ENCODE data around the gene CAPZB. TPM values are rescaled to one million over a fixed set of nuclear protein-coding genes. Genes with fewer than 3 reads are reported as not detected.
A peak's percentile ranks its signal among the peaks of the same experiment; 100 is the strongest.

Gene CAPZB
- polyA plus RNA-seq, 1 of the 3 experiments (the other 2 are of a cell fraction) = 122 TPM

DNA sequence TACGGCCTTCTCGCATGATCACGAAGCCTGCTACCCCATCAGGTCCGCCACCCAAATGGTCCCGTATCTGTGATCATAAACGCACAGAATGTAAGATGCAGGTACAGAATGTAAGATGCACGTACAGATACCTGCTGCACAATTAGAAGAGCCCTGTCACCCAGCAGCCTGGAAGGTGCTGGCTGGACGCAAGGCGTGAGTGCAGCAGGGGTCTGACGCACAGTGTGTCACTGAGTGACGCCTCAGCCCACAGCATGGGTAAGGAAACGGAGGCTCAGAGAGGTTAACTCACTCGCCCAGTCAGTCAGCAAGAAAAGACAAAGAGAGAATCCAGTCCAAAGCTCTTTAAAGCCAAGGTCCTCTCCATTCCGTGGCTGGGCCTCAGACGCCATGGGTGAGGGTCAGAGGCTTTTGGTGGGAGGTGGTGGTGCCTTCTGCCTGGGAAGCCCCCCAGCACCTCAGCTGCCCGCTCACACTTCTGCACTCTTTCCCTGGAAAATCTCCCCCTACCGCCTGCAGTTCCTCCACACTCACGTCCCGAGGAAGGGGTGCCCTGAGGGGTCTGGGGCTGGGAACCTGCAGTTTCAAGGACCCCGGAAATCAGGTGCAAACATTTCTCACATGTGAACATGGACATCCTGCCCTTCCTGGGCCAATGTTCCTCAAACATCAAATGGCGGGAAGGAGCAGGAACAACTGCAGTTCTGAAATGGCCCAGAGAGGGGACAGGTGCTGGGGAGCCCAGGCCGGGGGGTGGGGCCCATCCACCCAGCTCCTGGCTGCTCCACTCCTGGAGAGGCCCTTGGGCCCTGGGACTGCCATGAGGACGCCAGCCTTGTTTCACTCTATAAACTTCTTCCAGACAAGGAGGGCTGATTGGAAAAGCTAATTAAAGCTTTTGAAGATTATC is 113.9 kb downstream of the CAPZB start:
- no peak overlapping the region for H2AFZ ChIP-seq (ENCODE audit: low read depth)
- no peak overlapping the region for H3K9ac ChIP-seq
- peaks cover 38% of the 10 kb centered on the region for H3K79me2 ChIP-seq (ENCODE audit: insufficient read depth)
- H3K27me3 ChIP-seq (ENCODE audit: insufficient read depth) = no peaks in the 10 kb centered on the region
- H3K27ac ChIP-seq (ENCODE audit: low read depth in 2 of 2, low read length in 1 of 2) = peak overlapping the region in 1 of 2 experiments; percentile 98; a peak in 2 of 4 replicates
- H3K9me2 ChIP-seq = no peaks in the 10 kb centered on the region
- 90% methylated on average over 20 of the region's 23 CpGs for WGBS (ENCODE audit: low lambda C conversion rate)
- no peak overlapping the region for H3K4me3 ChIP-seq (ENCODE audit: low read depth in 2 of 2, low read length in 1 of 2)
- peak; percentile 57 for DNase-seq
- H3K4me2 ChIP-seq = no peak overlapping the region
- H4K20me1 ChIP-seq (ENCODE audit: insufficient read depth) = peaks cover 52% of the 10 kb centered on the region
- H3F3A ChIP-seq (replicated peaks; ENCODE audit: insufficient read depth) = no peaks in the 10 kb centered on the region
- CTCF ChIA-PET = interaction anchor here (1.0 to 11.6 kb wide), 6 partner anchors 8 to 282 kb away, joined by 3 to 93 read pairs (median 10); no protein-coding TSS in a partner anchor
- TF ChIP-seq FOXJ3 (CRISPR knock-in tag; IDR thresholded peaks at IDR 0.05) (no peak), SMC3 (IDR thresholded peaks at IDR 0.05; ENCODE audit: low read depth, low read length) (no peak), CHD2 (IDR thresholded peaks at IDR 0.05; ENCODE audit: low read length, partially characterized antibody) (no peak), RAD21 (IDR thresholded peaks at IDR 0.05; ENCODE audit: low read length) (no peak), FOXM1 (IDR thresholded peaks at IDR 0.05; ENCODE audit: low read depth) (no peak), EZH2phosphoT487 (IDR thresholded peaks at IDR 0.05; ENCODE audit: borderline replicate concordance, low read depth) (no peak), JUND (IDR thresholded peaks at IDR 0.05) (no peak), FOSL2 (IDR thresholded peaks at IDR 0.05; ENCODE audit: borderline replicate concordance, low read depth) (no peak), RXRA (IDR thresholded peaks at IDR 0.05; ENCODE audit: borderline replicate concordance, low read depth) (no peak)
- TF ChIP-seq, protein P1, sequence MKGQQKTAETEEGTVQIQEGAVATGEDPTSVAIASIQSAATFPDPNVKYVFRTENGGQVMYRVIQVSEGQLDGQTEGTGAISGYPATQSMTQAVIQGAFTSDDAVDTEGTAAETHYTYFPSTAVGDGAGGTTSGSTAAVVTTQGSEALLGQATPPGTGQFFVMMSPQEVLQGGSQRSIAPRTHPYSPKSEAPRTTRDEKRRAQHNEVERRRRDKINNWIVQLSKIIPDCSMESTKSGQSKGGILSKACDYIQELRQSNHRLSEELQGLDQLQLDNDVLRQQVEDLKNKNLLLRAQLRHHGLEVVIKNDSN (IDR thresholded peaks at IDR 0.05; ENCODE audit: borderline replicate concordance, low read depth) = no peak
- TF ChIP-seq, protein P2, sequence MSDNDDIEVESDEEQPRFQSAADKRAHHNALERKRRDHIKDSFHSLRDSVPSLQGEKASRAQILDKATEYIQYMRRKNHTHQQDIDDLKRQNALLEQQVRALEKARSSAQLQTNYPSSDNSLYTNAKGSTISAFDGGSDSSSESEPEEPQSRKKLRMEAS (IDR thresholded peaks at IDR 0.05; ENCODE audit: low read depth) = no peak
- H3K36me3 ChIP-seq (replicated peaks in 1 of 2; ENCODE audit: control insufficient read depth in 1 of 2, insufficient read depth in 2 of 2, low read length in 1 of 2) = peaks cover 7 to 33% of the 10 kb centered on the region in 2 experiments
- no peaks in the 10 kb centered on the region for H3K9me3 ChIP-seq
- H3K4me1 ChIP-seq (ENCODE audit: control insufficient read depth in 1 of 2, insufficient read depth in 2 of 2, low read depth in 1 of 2, low read length in 1 of 2) = peaks cover 0 to 87% of the 10 kb centered on the region in 2 experiments; a peak in 2 of 4 replicates
- POLR2A ChIA-PET = no interaction called here

DNA sequence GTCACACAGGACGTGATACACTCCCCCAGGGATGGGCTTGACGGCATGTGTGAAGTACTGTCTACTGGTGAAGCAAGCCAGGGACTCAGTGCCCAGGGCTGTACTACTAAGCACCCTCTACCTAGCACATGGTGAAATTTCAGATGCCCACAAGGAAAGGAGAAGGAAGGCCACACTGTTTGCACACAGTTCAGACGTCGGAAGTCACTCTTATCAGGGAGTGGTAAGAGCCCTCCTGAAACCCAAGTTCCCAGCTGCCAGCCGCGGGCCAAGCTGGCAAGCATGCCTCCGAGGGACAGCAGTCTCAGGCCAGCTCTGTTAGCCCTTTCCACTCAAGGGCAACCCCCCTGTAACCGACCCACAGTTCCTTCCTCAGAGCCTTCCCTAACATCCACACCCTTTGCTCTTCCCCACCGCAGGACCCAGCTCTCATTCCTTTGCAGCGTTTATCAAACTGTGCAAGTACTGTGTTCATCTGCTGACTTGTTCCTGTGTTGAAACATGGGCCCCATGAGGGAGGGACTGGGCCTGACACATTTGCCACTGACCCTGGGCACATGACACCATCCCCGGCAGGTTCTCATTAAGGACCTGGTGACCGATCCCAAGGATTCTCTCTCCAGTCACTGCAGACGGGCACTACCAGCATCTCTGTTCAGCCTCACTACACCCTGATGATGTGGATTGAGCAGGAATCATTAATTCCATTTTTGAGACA is 114.7 kb downstream of the CAPZB start:
- Histone ChIP-seq H3K79me2 (ENCODE audit: insufficient read depth) (peaks cover 36% of the 10 kb centered on the region), H3K27ac (ENCODE audit: low read depth in 2 of 2, low read length in 1 of 2) (peak overlapping the region in 1 of 2 experiments; percentile 98; a peak in 2 of 4 replicates), H3K4me2 (no peak overlapping the region), H3K4me1 (ENCODE audit: control insufficient read depth in 1 of 2, insufficient read depth in 2 of 2, low read depth in 1 of 2, low read length in 1 of 2) (peaks cover 0 to 87% of the 10 kb centered on the region in 2 experiments; a peak in 2 of 4 replicates), H3K4me3 (ENCODE audit: low read depth in 2 of 2, low read length in 1 of 2) (no peak overlapping the region), H3K9me2 (no peaks in the 10 kb centered on the region), H4K20me1 (ENCODE audit: insufficient read depth) (peaks cover 50% of the 10 kb centered on the region), H3K27me3 (ENCODE audit: insufficient read depth) (no peaks in the 10 kb centered on the region), H3K36me3 (replicated peaks in 1 of 2; ENCODE audit: control insufficient read depth in 1 of 2, insufficient read depth in 2 of 2, low read length in 1 of 2) (peaks cover 2 to 24% of the 10 kb centered on the region in 2 experiments), H2AFZ (ENCODE audit: low read depth) (no peak overlapping the region), H3F3A (replicated peaks; ENCODE audit: insufficient read depth) (no peaks in the 10 kb centered on the region), H3K9ac (no peak overlapping the region), H3K9me3 (no peaks in the 10 kb centered on the region)
- TF ChIP-seq, protein P1 (IDR thresholded peaks at IDR 0.05; ENCODE audit: borderline replicate concordance, low read depth) = no peak
- TF ChIP-seq FOXM1 (IDR thresholded peaks at IDR 0.05; ENCODE audit: low read depth) = no peak
- ChIA-PET POLR2A (no interaction called here), CTCF (interaction anchor here (0.6 to 11.6 kb wide), 4 partner anchors 28 to 278 kb away, joined by 3 to 93 read pairs (median 3); no protein-coding TSS in a partner anchor)
- no peak for DNase-seq
- WGBS (ENCODE audit: low lambda C conversion rate) = 88% methylated on average over 12 of the region's 13 CpGs

Data from SK-N-SH (cell line).